ENCODE measurements around the gene CACNA2D2.

DNA sequence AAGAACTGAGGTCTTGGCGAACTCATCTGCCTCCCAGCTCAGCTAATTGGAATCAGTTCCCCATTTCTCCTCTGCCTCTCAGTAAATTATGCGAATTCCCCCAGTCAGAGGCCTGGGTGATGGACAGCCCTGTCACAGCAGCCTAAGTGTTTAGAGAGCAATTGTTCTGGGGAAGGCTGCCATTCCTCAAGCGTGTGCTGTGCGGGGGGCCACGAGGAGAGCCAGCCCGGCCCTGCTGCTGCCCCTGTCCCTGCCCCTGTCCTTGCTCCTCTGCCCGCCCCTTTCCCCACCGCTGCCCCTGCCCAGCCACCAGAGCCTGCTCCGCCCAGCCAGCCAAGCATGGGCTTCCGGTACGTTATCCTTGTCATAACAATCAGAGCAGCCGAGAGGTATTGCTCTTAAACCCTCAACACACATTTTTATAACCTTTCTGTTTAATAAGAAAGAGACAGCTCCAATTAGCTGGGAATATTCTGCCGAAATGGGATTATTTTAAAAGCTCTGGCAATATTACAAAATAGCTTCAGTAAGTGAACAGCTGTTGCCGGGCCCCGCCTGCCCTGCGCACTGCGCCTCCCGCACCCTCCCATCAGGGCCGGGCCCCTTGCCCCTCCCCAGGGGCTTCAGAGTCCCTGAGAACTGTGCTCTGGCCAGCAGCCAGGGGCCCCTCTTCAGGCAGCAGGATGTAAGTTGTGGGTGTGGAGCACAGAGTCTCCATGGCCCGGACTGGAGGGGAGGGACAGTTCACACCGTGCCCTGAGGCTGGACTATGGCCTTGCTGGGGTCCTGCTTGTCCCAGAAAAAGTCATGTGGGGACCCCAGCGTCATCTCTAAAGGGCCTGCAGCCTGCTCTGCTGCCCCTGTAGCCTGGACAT lies 12.4 kb upstream of the CACNA2D2 start:
- no peak for TF ChIP-seq RXRA (IDR thresholded peaks at IDR 0.05)
- no peak for TF ChIP-seq SP1 (IDR thresholded peaks at IDR 0.05)
- TF ChIP-seq, protein P1, sequence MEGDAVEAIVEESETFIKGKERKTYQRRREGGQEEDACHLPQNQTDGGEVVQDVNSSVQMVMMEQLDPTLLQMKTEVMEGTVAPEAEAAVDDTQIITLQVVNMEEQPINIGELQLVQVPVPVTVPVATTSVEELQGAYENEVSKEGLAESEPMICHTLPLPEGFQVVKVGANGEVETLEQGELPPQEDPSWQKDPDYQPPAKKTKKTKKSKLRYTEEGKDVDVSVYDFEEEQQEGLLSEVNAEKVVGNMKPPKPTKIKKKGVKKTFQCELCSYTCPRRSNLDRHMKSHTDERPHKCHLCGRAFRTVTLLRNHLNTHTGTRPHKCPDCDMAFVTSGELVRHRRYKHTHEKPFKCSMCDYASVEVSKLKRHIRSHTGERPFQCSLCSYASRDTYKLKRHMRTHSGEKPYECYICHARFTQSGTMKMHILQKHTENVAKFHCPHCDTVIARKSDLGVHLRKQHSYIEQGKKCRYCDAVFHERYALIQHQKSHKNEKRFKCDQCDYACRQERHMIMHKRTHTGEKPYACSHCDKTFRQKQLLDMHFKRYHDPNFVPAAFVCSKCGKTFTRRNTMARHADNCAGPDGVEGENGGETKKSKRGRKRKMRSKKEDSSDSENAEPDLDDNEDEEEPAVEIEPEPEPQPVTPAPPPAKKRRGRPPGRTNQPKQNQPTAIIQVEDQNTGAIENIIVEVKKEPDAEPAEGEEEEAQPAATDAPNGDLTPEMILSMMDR (IDR thresholded peaks at IDR 0.05; ENCODE audit: low read depth, low read length, missing input control) = no peak
- TF ChIP-seq, protein P2, sequence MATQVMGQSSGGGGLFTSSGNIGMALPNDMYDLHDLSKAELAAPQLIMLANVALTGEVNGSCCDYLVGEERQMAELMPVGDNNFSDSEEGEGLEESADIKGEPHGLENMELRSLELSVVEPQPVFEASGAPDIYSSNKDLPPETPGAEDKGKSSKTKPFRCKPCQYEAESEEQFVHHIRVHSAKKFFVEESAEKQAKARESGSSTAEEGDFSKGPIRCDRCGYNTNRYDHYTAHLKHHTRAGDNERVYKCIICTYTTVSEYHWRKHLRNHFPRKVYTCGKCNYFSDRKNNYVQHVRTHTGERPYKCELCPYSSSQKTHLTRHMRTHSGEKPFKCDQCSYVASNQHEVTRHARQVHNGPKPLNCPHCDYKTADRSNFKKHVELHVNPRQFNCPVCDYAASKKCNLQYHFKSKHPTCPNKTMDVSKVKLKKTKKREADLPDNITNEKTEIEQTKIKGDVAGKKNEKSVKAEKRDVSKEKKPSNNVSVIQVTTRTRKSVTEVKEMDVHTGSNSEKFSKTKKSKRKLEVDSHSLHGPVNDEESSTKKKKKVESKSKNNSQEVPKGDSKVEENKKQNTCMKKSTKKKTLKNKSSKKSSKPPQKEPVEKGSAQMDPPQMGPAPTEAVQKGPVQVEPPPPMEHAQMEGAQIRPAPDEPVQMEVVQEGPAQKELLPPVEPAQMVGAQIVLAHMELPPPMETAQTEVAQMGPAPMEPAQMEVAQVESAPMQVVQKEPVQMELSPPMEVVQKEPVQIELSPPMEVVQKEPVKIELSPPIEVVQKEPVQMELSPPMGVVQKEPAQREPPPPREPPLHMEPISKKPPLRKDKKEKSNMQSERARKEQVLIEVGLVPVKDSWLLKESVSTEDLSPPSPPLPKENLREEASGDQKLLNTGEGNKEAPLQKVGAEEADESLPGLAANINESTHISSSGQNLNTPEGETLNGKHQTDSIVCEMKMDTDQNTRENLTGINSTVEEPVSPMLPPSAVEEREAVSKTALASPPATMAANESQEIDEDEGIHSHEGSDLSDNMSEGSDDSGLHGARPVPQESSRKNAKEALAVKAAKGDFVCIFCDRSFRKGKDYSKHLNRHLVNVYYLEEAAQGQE (IDR thresholded peaks at IDR 0.05) = no peak
- no peak for TF ChIP-seq YY1 (IDR thresholded peaks at IDR 0.05)
- no peak for TF ChIP-seq TAF1 (conservative IDR thresholded peaks at IDR 0.05)
- no peak for TF ChIP-seq EGR1 (IDR thresholded peaks at IDR 0.05; ENCODE audit: low read depth in 2 of 2)
- TF ChIP-seq GABPA (IDR thresholded peaks at IDR 0.05 in 1 of 2, conservative IDR thresholded peaks at IDR 0.05 in 1 of 2) = no peak
- TF ChIP-seq, protein P3, sequence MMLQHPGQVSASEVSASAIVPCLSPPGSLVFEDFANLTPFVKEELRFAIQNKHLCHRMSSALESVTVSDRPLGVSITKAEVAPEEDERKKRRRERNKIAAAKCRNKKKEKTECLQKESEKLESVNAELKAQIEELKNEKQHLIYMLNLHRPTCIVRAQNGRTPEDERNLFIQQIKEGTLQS (IDR thresholded peaks at IDR 0.05) = no peak
- TF ChIP-seq, protein P4, sequence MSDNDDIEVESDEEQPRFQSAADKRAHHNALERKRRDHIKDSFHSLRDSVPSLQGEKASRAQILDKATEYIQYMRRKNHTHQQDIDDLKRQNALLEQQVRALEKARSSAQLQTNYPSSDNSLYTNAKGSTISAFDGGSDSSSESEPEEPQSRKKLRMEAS (IDR thresholded peaks at IDR 0.05) = no peak
- TF ChIP-seq, protein P5, sequence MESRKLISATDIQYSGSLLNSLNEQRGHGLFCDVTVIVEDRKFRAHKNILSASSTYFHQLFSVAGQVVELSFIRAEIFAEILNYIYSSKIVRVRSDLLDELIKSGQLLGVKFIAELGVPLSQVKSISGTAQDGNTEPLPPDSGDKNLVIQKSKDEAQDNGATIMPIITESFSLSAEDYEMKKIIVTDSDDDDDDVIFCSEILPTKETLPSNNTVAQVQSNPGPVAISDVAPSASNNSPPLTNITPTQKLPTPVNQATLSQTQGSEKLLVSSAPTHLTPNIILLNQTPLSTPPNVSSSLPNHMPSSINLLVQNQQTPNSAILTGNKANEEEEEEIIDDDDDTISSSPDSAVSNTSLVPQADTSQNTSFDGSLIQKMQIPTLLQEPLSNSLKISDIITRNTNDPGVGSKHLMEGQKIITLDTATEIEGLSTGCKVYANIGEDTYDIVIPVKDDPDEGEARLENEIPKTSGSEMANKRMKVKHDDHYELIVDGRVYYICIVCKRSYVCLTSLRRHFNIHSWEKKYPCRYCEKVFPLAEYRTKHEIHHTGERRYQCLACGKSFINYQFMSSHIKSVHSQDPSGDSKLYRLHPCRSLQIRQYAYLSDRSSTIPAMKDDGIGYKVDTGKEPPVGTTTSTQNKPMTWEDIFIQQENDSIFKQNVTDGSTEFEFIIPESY (IDR thresholded peaks at IDR 0.05) = no peak
- TF ChIP-seq FOXA1 (IDR thresholded peaks at IDR 0.05) = no peak

All from liver (tissue), 3 donors.